Psoas muscle (tissue), 8 donors: ENCODE measurements around the gene TCERG1L. TPM values are rescaled to one million over a fixed set of nuclear protein-coding genes. Genes with fewer than 3 reads are reported as not detected.

Experiments used
- ATAC-seq, 4 donors: fragments of 200-7000 bp; cut with Tn5 transposase; one replicate each; pipeline ENCODE4 v1.9.1; 2020; ENCODE audit warnings: moderate library complexity in 3 of 4, mild to moderate bottlenecking in 2 of 4
- DNase-seq, 2 donors: peaks; one replicate each; pipeline ENCODE4 v3.0.0-alpha.2; 2020
- H3K27ac ChIP-seq: fragments of 200-600 bp; one replicate; pipeline ENCODE4 v1.8.0; 2022
- H3K27me3 ChIP-seq, 3 donors: fragments of 200-600 bp in 1 of 3; one replicate each; pipeline versions ENCODE4 v1.6.1 to v1.8.0; 2013 to 2022; ENCODE audit warnings: low read length in 2 of 3, mild to moderate bottlenecking in 2 of 3, moderate library complexity in 1 of 3; ENCODE audit not compliant: insufficient read depth in 3 of 3
- H3K36me3 ChIP-seq, 2 donors: fragments of 200-600 bp in 1 of 2; one replicate each; pipeline versions ENCODE4 v1.6.1 to v1.8.0; 2013 to 2022; ENCODE audit warnings: low read depth in 1 of 2, mild to moderate bottlenecking in 1 of 2, moderate library complexity in 1 of 2; ENCODE audit not compliant: insufficient read depth in 1 of 2
- H3K4me1 ChIP-seq: fragments of 200-600 bp; one replicate; pipeline ENCODE4 v1.8.0; 2022
- H3K4me3 ChIP-seq: fragments of 200-600 bp; one replicate; pipeline ENCODE4 v1.8.0; 2022; ENCODE audit warnings: mild to moderate bottlenecking
- H3K9me3 ChIP-seq: fragments of 200-600 bp; one replicate; pipeline ENCODE4 v1.8.0; 2022
- CTCF ChIP-seq: fragments of 200-600 bp; IDR thresholded peaks from one replicate; pipeline ENCODE4 v1.8.0; 2022; ENCODE audit warnings: antibody characterized with exemption
- WGBS, 3 donors: extraction: QIAGEN DNeasy Blood & Tissue Kit; methylation state at CpG; one replicate each; pipeline versions ENCODE4 v1.1.6 to v1.1.7; 2013; 5-methylcytosine and 5-hydroxymethylcytosine counted together
- intact Hi-C, 2 donors: fragments of 100-400 bp; cut with DNase I; formaldehyde crosslinking; loops; one replicate each; pipeline versions ENCODE4 v1.11.0 to v1.14.2; 2022
- polyA plus RNA-seq, 3 donors: library from polyadenylated mRNA; stranded (reverse); fragments of 200-250 nt; gene quantifications; one replicate each; pipeline ENCODE4 v1.2.3, GENCODE V29; 2013
- total RNA-seq, 4 donors: library from RNA; stranded (reverse); fragmentation: NEBNext Ultra II Directional in 2 of 4; extraction: Animal tissue kit (Norgen Biotek cat#: 25700) in 2 of 4; gene quantifications; one replicate each; pipeline versions ENCODE4 v1.2.1 to v1.2.4, GENCODE V29; 2021 to 2023
- donor health status: healthy with polysubstance abuse.
- donor health status: DM: no; HTN: no; CAD: no; lungs with moderate emphysema.
- donor health status: Bipolar disorder and iron deficiency.
- donor health status: healthy.
- donor health status: DM: yes; HTN: yes; CAD: no.
- donor health status: DM: no; HTN: no; CAD: no.
- donor health status: DM: no; HTN: no; CAD: no.
- donor health status: DM: yes; HTN: yes; CAD: no.

The TCERG1L gene
- total and polyA plus RNA-seq, 7 donors: 0.01 TPM; not detected in 6

DNA sequence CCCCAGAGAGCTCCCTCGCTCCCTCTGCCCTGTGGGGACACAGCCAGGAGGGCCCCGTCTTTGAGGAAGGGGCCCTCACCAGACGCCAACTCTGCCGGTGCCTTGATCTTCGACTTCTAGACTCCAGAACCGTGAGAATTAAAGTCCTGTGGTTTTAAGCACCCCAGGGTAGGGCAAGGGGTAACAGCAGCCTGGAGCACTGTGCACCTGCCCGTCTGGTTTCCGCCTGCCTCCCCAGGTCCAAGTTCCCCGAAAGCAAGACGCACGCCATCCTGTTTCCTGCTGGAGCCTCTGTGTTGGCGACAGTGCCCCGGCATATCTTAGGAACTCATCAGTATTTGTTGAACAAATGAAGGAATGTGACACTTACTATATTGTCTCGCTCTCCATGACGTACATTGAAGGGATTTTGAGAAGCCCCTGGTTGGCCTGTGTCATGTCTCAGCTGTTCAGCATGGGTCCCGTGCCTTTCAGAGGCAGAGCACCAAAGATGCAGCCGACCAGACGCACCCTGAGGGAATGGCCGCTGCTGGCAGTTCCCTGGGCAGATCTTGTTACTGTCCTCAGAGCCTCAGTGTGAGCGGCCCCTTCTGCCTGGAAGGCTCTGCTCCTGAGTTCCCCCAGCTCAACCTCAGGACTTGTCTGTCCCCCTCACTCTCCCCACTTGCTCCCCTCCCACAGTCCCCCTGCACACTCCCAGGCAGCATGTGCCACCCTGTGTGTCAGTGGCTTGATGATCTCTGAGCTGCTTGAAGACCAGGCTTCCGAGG, 226.2 kb downstream of the TCERG1L start:
- ATAC-seq: no peak
- no peak for TF ChIP-seq CTCF
- no peak for DNase-seq
- Histone ChIP-seq H3K4me3 (no peak overlapping the region), H3K9me3 (no peaks in the 10 kb centered on the region), H3K27ac (no peak overlapping the region), H3K27me3 (peaks cover 0 to 14% (median 13%) of the 10 kb centered on the region in 3 donors), H3K4me1 (no peaks in the 10 kb centered on the region), H3K36me3 (no peaks in the 10 kb centered on the region)
- intact Hi-C loops: no loop called here
- 77 to 86% (median 83%) methylated on average over 21 of the region's 21 CpGs for WGBS, 3 donors

DNA sequence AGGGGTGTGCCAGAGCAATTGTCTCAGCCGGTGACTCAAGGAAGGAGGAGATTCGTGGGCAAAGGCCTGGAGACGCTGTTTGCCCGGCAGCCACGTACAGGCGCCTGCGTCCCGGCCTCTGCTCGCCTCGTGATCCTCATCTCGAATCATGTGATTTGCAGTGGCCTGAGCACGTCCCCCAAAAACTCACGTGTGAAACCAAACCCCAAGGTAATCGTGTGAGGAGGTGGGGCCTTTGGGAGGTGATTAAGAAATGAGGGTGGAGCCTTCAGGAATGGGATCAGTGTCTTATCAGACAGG, 226.8 kb downstream of the TCERG1L start:
- Histone ChIP-seq H3K9me3 (no peaks in the 10 kb centered on the region), H3K4me3 (no peak overlapping the region), H3K27ac (no peak overlapping the region), H3K27me3 (peaks cover 0 to 13% (median 13%) of the 10 kb centered on the region in 3 donors), H3K36me3 (no peaks in the 10 kb centered on the region), H3K4me1 (no peaks in the 10 kb centered on the region)
- DNase-seq: no peak
- intact Hi-C loops: no loop called here
- no peak for TF ChIP-seq CTCF
- WGBS, 3 donors: 88 to 93% (median 90%) methylated on average over 14 of the region's 14 CpGs
- ATAC-seq: no peak

- Histone ChIP-seq H3K27ac (no peak overlapping the region), H3K27me3 (peaks cover 0 to 13% (median 11%) of the 10 kb centered on the region in 3 donors), H3K4me1 (no peaks in the 10 kb centered on the region), H3K36me3 (no peaks in the 10 kb centered on the region), H3K4me3 (no peak overlapping the region), H3K9me3 (no peaks in the 10 kb centered on the region)
- DNase-seq: no peak
- intact Hi-C loops: no loop called here
- 76% methylated on average over 32 of the region's 32 CpGs for WGBS, 3 donors
- ATAC-seq: no peak
- no peak for TF ChIP-seq CTCF
These were observed 227.4 kb downstream of the TCERG1L start for GRCh38 chr10:131083915-131084790.

DNA sequence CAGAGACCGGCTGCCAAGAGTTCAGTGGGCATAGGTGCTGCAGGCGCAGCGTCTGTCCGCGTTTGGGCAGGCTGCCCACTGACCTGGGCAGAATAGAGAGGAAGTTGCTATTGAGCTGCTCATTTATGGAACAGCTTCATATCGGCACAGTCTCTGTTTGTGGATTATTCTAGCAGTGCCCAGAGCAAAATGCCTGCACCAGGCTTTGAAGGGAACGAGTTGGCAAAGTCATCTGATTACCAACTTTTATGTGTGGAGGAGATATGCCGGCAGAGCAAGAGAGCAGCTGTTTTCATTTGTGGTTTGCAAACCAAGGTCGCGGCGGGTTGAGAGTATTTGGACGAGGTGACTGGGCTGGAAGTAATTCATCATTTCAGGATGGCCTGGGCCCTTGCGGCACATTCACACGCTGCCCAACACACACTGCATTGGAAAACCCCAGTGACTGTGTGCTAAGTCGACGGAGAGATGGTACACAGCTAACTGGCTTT, 228.5 kb downstream of the TCERG1L start:
- no peak for DNase-seq
- H3K27me3 ChIP-seq: peaks cover 0 to 13% (median 8%) of the 10 kb centered on the region in 3 donors
- no peaks in the 10 kb centered on the region for H3K9me3 ChIP-seq
- WGBS, 3 donors: 15 to 25% (median 23%) methylated on average over 16 of the region's 16 CpGs
- no peaks in the 10 kb centered on the region for H3K4me1 ChIP-seq
- no peak for TF ChIP-seq CTCF
- intact Hi-C loops: no loop called here
- ATAC-seq: peak in 1 of 4 donors; percentile 69
- H3K4me3 ChIP-seq: no peak overlapping the region
- H3K36me3 ChIP-seq: no peaks in the 10 kb centered on the region
- H3K27ac ChIP-seq: no peak overlapping the region
